ENCODE results near the gene CEP89.
"Not testable (repeated sequence)": the region's sequence is repeated elsewhere in the genome, so short reads cannot be mapped to it uniquely, and the experiment has no call there.

Gene CEP89

DNA sequence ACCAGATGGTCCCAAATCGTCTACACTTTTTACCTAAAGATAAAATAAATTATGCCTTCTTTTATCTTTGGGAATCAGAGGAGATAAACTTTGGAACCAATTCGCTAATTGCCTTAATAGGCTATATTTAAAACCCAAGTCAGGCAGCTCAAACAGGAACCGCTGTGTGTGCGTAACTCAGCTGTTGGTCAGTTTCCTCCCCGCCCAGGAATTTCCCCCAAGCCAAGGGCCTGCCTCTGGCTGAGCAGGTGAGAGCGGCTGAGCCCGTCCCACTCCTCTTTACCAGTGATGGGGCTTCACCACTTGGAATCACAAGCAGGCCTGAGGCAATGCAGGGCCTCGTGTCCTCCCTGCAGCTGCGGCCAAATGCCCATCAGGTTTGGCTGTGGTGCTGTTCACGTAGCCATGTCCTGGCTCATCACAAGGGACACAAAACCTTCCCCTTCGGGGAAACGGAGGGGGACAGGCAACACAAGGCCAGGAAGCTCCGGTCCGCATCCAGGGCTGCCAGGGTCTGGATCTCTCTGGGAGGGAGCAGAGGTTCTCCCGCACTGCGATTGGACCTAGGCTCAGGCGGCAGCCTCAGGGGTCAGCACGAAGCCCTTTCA, 101.7 kb downstream of the CEP89 start:
- no peak for DNase-seq (ENCODE audit: low read depth, low spot score)

DNA sequence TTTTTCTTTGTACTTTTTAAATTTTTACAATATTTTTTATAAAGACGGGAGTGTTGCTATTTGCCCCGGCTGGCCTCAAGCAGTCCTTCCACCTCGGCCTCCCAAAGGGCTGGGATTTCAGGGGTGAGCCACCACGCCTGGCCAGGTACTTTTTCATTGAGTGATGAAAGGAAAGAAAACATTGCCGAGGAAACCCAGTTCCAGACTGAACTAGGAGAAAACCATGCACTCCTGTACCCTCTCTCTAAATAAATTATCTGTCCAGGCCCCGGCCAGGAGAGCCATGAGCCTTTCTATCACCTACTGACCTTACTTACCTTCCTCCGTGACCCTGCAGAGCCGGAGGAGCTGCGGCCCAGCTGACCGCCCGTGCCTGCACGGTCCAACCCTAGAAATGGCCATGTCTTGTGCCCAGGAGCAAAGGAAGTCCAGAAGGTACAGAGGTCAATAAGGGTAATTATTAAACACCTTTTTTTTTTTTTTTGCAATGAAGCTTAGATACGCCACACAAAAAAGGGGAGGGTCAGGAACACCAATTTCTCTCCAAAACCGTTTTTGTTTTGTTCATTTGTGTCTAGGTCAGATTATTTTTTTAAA, 102.3 kb downstream of the CEP89 start, which contains the start of gene SLC7A9:
Gene SLC7A9 (minus strand): TSS at position 399 of the 597 bp plus-strand sequence. CDS start 1,233 bp downstream, outside the sequence.
- DNase-seq (ENCODE audit: low read depth, low spot score) = no peak

DNA sequence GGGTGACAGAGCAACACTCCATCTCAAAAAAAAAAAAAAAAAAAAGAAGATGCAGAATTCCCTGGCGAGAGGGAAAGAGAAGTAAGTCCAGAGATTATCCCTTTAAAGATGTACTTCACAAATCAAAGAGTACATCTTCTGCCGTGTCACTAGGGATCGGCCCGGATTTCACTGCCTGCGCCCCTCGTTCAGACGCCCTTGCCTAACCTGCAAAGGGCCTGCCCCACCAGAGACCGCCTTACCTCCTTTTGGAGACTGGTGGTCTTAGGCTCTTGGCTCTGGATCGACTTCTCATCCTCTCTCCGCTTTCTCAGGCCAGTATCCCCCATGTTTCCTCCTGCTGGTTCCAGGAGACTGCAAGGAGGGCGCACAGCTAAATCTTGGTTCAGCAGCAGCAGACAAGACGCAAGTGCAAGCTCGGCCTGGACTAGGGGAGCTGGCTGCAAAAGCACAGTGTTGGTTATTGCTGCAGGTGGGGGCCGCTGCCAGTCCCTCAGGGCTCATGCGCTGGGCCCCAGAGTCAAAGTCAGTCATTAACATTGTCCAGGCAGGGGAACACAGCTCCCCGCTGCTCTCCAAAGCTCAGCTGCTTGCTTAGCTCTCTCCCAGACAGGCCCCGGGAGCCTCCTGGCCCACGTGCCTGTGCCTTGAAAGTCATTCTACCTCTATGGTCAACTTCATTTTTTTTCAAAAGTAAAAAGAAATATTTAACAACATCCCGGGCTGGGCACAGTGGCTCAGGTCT, 103.4 kb downstream of the CEP89 start:
- DNase-seq (ENCODE audit: low read depth, low spot score) = no peak

DNA sequence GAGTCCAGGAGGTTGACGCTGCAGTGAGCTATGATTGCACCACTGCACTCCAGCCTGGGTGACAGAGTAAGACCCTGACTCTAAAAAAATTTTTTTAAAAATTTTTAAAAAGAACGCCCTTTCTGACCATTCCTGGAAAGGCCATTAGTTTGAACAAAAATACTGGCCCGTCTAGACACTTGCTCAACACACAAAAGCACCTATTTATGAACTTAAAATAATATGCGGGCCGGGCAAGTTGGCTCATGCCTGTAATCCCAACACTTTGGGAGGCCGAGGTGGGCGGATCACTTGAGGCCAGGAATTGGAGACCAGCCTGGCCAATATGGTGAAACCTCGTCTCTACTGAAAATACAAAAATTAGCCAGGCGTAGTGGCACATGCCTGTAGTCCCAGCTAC, 104.3 kb downstream of the CEP89 start:
- DNase-seq (ENCODE audit: low read depth, low spot score) = not testable (repeated sequence)

DNA sequence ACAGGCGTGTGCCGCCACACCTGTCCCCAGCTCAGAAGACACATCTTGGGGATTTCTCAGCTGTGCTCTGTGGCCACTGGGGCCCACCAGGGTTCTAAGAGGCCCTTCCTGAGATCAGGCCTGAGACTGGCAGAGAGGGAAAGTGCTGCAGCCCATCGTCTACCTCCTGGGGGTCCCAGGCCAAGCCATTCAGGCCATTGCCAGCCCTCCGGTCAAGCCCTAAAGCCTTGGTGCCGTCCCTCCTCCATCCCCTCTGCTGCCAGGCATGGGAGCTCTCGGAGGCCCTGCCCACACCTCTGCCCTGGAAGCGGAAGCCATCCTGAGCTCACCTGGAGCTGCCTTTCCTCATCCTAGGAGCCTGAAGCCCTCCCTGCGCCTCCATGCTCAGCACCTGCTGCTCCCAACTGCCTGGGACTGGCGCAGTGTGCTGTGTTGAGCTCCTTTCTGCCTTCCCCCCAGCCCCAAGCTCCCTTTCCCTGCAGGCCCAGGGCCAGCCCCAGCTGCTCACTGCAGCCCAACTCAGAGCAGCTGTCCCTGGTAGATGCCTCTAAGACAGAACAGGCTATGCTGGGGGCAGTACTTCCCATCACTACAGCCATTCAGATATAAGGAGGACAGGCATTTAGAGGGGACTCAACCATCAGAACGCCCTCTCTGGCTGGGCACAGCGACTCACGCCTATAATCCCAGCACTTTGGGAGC, 105.0 kb downstream of the CEP89 start:
- no peak for DNase-seq (ENCODE audit: low read depth, low spot score)

DNA sequence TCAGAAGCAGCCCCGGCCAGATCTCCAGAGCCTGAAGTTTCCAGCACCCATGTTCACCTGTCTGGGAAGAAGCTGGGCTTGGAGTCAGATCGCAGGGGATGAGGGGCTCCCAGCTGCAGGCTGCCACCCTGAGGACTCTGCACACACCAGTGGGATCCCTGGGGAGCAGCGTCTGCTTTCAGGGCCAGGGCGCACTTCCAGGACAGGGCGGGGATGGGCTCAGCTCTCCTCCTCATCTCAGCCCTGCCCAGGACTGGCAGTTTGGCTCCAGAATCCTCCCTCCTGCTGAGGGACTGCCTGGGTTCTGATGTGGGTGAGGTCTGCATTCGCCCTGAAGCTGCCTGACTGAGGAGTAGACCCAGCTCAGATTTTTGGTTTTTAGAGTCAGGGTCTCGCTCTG, 105.7 kb downstream of the CEP89 start:
- DNase-seq (ENCODE audit: low read depth, low spot score) = no peak

DNA sequence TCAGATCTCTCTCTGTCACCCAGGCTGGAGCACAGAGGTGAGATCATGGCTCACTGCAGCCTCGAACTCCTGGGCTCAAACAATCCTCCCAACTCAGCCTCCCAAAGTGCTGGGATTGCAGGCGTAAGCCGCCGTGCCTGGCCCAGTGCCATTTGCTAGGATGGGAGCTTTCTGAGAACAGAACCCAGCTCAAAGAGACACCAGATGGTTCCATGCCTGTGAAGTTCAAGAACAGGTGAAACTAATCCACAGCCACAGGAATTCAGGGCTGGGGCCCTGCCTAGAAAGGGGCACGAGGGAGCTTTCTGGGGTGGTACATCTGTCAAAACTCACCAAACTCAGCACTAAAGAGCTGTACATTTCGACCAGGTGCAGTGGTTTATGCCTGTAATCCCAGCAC, 106.4 kb downstream of the CEP89 start:
- DNase-seq (ENCODE audit: low read depth, low spot score) = no peak

DNA sequence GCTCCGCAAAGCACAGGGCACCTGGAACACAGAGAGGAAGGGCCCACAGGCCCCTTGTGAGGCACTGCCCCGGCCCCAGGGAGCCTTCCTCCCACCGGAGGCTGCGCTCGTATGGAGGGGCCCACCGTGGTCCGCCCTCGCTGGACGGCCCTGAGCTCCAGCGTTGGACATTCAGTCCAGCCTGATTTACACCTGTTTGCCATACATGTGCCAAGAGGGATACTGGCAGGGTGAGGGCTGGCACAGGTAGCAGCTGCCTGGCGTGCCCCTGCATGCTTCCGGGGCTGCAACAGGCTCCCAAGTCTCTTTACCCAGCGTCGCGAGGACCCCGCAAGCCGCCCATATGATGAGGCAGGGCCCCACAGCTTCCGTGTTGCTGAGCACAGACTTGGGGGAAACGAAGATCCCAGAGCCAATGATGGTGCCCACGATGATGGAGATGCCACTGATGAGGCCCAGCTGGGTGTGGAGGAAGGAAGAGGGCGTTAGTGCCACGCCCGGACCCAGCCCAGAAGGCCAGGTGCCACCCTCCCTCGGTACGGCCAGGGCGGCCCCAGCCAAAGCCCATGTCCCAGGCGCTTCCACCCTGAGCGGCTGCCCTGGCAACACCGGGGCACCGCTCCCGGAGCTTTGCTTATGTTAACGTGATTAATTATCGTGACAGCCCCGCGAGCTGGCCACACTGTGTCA, 107.3 kb downstream of the CEP89 start:
- DNase-seq (ENCODE audit: low read depth, low spot score) = no peak

DNA sequence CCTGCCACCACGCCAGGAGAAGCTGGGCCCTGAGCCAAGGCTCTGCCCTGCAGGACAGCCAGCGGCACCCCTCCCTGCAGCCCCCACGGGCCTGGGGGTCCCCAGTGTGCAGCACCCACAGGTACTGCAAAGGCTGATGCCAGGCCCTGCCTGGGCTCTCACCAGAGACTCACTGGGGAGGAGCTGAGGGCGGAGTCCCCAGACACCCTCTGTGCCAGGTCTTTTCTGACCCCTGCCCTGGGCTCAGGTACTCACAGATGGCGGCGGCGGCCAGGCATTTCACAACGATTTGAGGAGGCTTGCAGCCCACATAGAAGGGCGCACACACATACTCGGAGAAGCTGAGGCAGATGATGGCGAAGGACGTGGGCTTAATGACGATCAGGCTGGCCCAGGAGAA, 107.9 kb downstream of the CEP89 start:
- no peak for DNase-seq (ENCODE audit: low read depth, low spot score)

DNA sequence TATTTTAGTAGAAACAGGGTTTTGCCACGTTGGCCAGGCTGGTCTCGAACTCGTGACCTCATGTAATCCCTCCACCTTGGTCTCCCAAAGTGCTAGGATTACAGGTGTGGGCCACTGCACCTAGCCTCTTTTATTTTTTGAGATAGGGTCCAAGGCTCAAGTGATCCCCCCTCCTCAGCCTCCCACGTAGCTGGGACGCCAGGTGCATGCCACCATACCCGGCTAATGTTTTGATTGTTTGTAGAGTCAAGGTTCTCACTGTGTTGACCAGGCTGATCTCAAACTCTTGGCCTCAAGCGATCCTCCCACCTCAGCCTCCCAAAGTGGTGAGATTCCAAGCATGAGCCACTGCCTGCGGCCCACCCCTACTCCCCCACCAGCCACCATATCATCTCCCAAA, 108.5 kb downstream of the CEP89 start:
- no peak for DNase-seq (ENCODE audit: low read depth, low spot score)

DNA sequence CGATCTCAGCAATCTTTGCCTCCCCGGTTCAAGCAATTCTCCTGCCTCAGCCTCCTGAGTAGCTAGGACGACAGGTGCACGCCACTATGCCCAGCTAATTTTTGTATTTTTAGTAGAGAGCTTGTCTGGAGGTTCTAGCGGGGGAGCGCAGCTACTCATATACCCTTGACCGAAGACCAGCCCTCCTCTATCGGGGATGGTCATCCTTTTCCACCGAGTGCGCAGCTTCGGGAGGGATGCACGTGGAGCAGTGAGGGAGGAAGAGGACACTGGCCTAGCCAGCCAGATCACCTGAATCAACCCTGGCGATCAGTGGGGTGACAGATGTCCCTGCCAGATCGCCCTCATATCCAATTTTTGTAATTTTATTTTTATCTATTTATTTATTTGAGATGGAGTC, 109.0 kb downstream of the CEP89 start:
- DNase-seq (ENCODE audit: low read depth, low spot score) = no peak

DNA sequence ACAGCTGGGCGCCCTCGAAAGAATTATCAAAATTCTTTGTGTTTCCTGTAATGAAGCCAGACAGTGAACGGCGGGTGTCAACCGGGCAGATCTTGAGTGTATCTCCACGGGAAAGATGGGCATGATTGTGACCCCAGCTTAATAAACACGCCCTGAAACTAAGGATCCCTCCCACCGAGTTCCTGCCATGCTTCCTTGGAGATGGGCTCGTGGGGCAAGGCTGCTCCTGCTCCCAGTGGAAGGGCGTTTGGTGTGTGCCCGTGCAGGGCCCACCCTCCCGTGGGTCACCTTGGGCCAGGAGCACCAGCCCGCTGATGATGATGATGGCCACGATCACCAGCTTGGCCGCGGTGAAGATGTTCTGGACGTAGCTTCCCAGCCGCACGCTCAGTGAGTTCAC, 109.6 kb downstream of the CEP89 start:
- DNase-seq (ENCODE audit: low read depth, low spot score) = no peak

DNA sequence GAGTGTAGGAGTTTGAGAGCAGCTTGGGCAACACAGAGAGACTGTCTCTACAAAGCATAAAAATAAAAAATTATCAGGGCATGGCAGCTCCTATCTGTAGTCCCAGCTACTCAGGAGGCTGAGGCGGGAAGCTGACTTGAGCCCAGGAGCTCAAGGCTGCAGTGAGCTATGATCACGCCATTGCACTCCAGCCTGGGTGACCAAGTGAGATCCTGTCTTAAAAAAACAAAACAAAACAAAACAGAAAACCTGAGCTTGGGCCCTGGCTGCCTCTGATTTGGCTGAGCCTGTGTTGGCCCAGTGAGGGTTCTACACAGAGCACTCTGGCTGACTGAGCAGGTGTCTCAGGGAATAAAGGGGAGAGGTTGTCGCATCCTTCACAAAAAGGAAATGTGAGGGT, 110.2 kb downstream of the CEP89 start:
- DNase-seq (ENCODE audit: low read depth, low spot score) = no peak

DNA sequence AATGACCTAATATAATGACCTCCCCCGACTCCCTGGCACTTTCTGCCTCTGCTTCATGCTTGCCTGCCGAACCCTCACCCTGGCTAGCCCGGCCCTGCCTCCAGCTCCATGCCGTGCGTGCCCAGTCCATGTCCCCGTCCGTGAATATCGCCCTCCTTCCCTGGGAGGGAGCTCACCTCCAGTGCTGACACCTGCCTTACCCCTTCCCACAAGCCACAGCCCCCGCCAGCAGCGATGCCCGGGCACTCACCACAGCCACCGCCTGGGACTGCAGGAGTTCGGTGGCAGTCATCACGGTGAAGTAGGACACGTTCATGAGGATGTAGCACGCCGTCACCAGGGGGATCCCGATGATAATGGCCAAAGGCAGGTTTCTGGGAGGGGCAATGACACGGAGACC, 112.2 kb downstream of the CEP89 start:
- DNase-seq (ENCODE audit: low read depth, low spot score) = no peak

DNA sequence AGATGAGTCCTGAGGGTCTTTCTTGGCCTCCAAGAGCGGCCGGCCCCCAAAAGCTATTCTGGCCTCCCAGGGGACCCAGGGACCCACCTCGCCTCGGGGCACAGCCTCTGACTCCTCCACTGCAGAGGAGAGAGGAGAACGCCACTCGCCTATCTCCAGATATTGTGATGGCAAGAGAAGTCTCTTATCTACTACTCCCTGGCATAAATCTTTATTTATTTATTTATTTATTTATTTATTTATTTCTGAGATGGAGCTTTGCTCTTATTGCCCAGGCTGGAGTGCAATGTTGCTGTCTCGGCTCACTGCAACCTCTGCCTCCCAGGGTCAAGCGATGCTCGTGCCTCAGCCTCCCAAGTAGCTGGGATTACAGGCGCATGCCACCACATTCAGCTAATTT, 113.2 kb downstream of the CEP89 start:
- DNase-seq (ENCODE audit: low read depth, low spot score) = no peak

DNA sequence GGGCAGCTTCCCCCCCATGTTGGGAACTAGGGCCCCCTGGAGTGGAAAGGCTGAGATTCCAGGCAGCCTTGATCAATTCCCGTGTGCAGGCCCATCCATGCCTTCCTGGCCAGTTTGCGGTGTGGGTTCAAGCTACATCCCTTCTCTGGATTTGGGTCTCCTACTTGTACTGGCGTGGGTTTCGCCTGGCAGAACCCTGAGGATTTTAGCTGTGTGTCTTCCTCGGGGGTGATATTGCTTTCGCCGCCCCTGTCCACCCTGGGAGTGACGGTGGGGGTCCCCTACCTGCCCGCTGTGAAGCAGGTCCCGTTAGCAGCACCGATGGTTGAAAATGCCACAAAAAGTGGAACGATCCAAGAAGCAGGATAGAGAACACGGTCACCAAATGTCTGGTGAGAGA, 113.6 kb downstream of the CEP89 start:
- DNase-seq (ENCODE audit: low read depth, low spot score) = no peak

DNA sequence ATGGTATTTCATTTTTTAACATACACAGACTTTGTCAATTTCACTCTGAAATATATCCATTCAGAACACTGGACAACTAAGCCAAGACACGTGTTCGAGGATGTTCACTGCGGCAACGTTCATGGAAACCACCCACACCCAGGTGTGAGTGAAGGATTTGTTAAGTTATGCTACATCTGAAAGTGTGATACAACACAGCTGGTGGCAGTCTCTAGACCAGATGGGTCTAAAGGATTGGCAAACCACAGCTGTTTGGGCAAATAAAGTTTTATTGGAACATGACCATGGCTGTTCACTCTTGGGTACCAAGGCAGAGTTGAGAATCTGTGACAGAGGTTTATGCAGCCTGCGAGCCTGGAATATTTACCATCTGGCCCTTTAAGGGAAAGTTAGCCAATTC, 114.2 kb downstream of the CEP89 start:
- no peak for DNase-seq (ENCODE audit: low read depth, low spot score)

DNA sequence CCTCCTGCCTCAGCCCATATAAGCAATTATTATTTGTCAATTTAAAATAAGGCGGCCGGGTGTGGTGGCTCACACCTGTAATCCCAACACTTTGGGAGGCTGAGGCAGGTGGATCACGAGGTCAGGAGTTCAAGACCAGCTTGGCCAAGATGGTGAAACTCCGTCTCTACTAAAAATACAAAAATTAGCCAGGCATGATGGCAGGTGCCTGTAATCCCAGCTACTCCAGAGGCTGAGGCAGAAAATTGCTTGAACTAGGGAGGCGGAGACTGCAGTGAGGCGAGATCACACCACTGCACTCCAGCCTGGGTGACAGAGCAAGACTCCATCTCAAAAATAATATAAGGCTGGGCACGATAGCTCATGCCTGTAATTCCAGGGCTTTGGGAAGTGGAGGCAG, 114.9 kb downstream of the CEP89 start:
- DNase-seq (ENCODE audit: low read depth, low spot score) = not testable (repeated sequence)

DNA sequence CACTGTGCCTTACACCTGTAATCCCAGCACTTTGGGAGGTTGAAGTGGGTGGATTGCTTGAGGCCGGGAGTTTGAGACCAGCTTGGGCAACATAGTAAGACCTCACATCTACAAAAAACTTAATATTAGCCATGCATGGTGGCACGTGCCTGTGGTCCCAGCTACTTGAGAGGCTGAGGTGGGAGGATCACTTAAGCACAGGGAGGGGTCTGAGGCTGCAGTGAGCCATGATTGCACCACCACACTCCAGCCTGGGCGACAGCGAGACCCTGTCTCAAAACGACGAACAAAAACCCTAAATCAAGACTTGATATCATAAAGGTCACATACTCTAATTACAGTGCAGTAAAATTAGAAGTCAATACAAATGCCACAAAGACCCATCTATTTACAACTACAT, 119.5 kb downstream of the CEP89 start:
- DNase-seq (ENCODE audit: low read depth, low spot score) = no peak

DNA sequence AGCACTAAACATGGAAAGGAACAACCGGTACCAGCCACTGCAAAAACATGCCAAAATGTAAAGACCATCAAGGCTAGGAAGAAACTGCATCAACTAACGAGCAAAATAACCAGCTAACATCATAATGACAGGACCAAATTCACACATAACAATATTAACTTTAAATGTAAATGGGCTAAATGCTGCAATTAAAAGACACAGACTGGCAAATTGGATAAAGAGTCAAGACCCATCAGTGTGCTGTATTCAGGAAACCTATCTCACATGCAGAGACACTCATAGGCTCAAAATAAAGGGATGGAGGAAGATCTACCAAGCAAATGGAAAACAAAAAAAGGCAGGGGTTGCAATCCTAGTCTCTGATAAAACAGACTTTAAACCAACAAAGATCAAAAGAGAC, 123.7 kb downstream of the CEP89 start:
- DNase-seq (ENCODE audit: low read depth, low spot score) = not testable (repeated sequence)

DNA sequence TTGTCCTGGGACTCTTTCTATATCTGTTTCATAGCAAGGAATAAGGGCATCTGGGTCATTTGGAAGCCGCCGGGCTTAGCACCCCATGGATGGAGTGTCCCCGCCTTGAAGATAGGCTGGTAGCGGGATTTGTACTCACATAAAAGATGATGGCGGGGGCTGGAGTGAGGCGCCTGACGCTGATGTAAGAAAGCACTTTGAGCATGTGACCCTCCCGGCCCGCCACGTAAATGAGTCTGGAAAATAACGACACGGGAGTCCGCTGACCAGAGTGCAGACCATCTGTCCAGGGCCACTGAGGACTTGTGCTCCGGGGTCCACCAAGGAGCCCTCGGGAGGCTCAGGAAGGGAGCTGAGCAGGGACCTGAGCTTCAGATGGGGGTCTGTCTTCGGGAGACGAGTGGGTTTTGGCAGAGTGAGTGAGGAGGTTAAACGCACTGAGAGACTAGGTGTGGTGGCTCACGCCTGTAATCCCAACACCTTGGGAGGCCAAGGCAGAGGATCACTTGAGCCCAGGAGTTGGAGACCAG, 128.0 kb downstream of the CEP89 start:
- no peak for DNase-seq (ENCODE audit: low read depth, low spot score)

DNA sequence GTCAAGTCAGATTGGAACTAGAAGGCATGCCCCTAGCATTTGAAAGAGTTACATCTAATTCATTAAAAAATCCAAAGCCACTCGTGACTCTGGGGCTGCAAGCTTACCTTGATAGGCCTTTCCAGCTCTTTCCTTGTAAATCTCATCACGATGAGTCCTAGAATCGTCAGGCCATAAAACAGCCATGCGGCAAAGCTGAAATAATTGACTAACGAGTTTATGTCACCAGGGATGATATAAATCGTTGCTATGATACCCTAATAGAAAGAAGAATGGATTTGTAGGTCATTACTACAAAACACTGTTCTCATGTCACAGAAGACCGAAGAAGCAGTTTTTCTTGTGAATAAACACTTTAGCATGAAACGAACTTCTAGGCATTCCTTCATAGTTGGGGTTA, 129.7 kb downstream of the CEP89 start:
- DNase-seq (ENCODE audit: low read depth, low spot score) = no peak

All from brain pericyte (primary cell).